Cardiac muscle cell (in vitro differentiated cells and primary cell): ENCODE data around the gene UFL1. TPM values are rescaled to one million over a fixed set of nuclear protein-coding genes. Genes with fewer than 3 reads are reported as not detected.
A peak's percentile ranks its signal among the peaks of the same experiment; 100 is the strongest.
"Not testable (repeated sequence)": the region's sequence is repeated elsewhere in the genome, so short reads cannot be mapped to it uniquely, and the experiment has no call there.

Source experiments
- DNase-seq, 2 donors: peaks; one replicate each; pipeline versions ENCODE4 v3.0.0 to v3.0.0-alpha.2; 2010 to 2017; ENCODE audit warnings: low read depth in 1 of 2, low spot score in 1 of 2
- H3K27ac ChIP-seq: fragments of 200-600 bp; sonication (generic); 2 replicates; pipeline ENCODE4 v1.5.1; 2016
- H3K27me3 ChIP-seq: fragments of 200-600 bp; sonication (generic); 2 replicates; pipeline ENCODE4 v1.6.0; 2016; ENCODE audit warnings: control low read depth
- H3K36me3 ChIP-seq: fragments of 200-600 bp; sonication (generic); 2 replicates; pipeline ENCODE4 v1.5.1; 2016; ENCODE audit warnings: control low read depth
- H3K4me1 ChIP-seq: fragments of 200-600 bp; sonication (generic); 2 replicates; pipeline ENCODE4 v1.8.1; 2017; ENCODE audit warnings: low read depth, mild to moderate bottlenecking, mixed run types
- H3K4me3 ChIP-seq: fragments of 200-600 bp; sonication (generic); 2 replicates; pipeline ENCODE4 v1.5.1; 2016; ENCODE audit warnings: mild to moderate bottlenecking
- H3K9me3 ChIP-seq: fragments of 200-600 bp; sonication (generic); 2 replicates; pipeline ENCODE4 v1.5.1; 2017; ENCODE audit warnings: low read depth, mild to moderate bottlenecking, control low read depth
- CTCF ChIP-seq: IDR thresholded peaks from 2 replicates; pipeline ENCODE4 v1.5.1; 2012; ENCODE audit warnings: low read depth, mild to moderate bottlenecking, low read length
- polyA plus RNA-seq: library from polyadenylated mRNA; unstranded; fragments of >200 nt; fragmentation: Nextera tagmentation; extraction: Ambion mirVana; gene quantifications from 2 replicates; pipeline ENCODE4 v1.2.1, GENCODE V29; 2016
- total RNA-seq: library from RNA; depleted of rRNA; stranded (reverse); fragments of >200 nt; gene quantifications from 2 replicates; pipeline ENCODE4 v1.2.3, GENCODE V29; 2016

The UFL1 gene
- total and polyA plus RNA-seq, 2 experiments from 2014 or later = 18.7 to 26.2 TPM

- no peak for DNase-seq
- Histone ChIP-seq H3K4me3 (no peak overlapping the region), H3K36me3 (peaks cover 48% of the 10 kb centered on the region), H3K27me3 (no peaks in the 10 kb centered on the region), H3K9me3 (no peaks in the 10 kb centered on the region), H3K27ac (no peak overlapping the region), H3K4me1 (no peaks in the 10 kb centered on the region)
- no peak for TF ChIP-seq CTCF
These were observed 33.0 kb downstream of the UFL1 start for GRCh38 chr6:96554558-96554957.

GRCh38 chr6:96559740-96560139, 38.1 kb downstream of the UFL1 start:
- not testable (repeated sequence) for DNase-seq

GRCh38 chr6:96562886-96563285, 41.3 kb downstream of the UFL1 start, which contains the start of gene FHL5:
Gene FHL5 (plus strand): TSS chr6:96563128. CDS start chr6:96603614, 40,486 bp downstream.
- TF ChIP-seq CTCF = no peak
- DNase-seq = peak in 1 of 2 donors; percentile 2

More at GRCh38 chr6:96559740-96560139, 38.1 kb downstream of the UFL1 start:
- H3K27me3 ChIP-seq, H3K36me3 ChIP-seq, H3K27ac ChIP-seq, H3K9me3 ChIP-seq, H3K4me3 ChIP-seq, H3K4me1 ChIP-seq: not testable (repeated sequence)

GRCh38 chr6:96563853-96564252, 42.2 kb downstream of the UFL1 start:
- no peaks in the 10 kb centered on the region for H3K9me3 ChIP-seq
- H3K4me1 ChIP-seq = no peaks in the 10 kb centered on the region
- H3K27ac ChIP-seq = no peak overlapping the region
- no peak overlapping the region for H3K4me3 ChIP-seq
- no peaks in the 10 kb centered on the region for H3K27me3 ChIP-seq
- no peak for TF ChIP-seq CTCF
- no peaks in the 10 kb centered on the region for H3K36me3 ChIP-seq
- no peak for DNase-seq

More at GRCh38 chr6:96562886-96563285, 41.3 kb downstream of the UFL1 start, which contains the start of gene FHL5:
- Histone ChIP-seq H3K27me3 (no peaks in the 10 kb centered on the region), H3K9me3 (no peaks in the 10 kb centered on the region), H3K4me1 (no peaks in the 10 kb centered on the region), H3K4me3 (no peak within 1 kb of the TSS), H3K27ac (no peak within 1 kb of the TSS), H3K36me3 (no peaks in the 10 kb centered on the region)

GRCh38 chr6:96570053-96570452, 48.4 kb downstream of the UFL1 start:
- Histone ChIP-seq H3K4me3 (no peak overlapping the region), H3K36me3 (no peaks in the 10 kb centered on the region), H3K27ac (no peak overlapping the region), H3K27me3 (no peaks in the 10 kb centered on the region), H3K9me3 (no peaks in the 10 kb centered on the region), H3K4me1 (no peaks in the 10 kb centered on the region)
- no peak for DNase-seq
- TF ChIP-seq CTCF = no peak

GRCh38 chr6:96571551-96571950, 49.9 kb downstream of the UFL1 start:
- H3K36me3 ChIP-seq = no peaks in the 10 kb centered on the region
- H3K27ac ChIP-seq = no peak overlapping the region
- no peak for DNase-seq
- no peak for TF ChIP-seq CTCF
- no peaks in the 10 kb centered on the region for H3K4me1 ChIP-seq
- H3K9me3 ChIP-seq = no peaks in the 10 kb centered on the region
- H3K27me3 ChIP-seq = no peaks in the 10 kb centered on the region
- H3K4me3 ChIP-seq = no peak overlapping the region
